HepG2 (cell line): ENCODE data around the gene CHM. TPM values are rescaled to one million over a fixed set of nuclear protein-coding genes. Genes with fewer than 3 reads are reported as not detected.

Experiments used
- ATAC-seq: fragments of 200-7000 bp; cut with Tn5 transposase; 3 replicates; pipeline ENCODE4 v1.9.1; 2020; ENCODE audit warnings: mild to moderate bottlenecking, moderate library complexity
- BruUV-seq: library from RNA; stranded (reverse); fragments of 400-500 nt; replicated peaks from 2 replicates; lab custom pipeline; 2021; lab: Mats Ljungman, UMichigan
- CTCF ChIA-PET: fragments of 300-600 bp; formaldehyde crosslinking; extraction: SDS; loops from one replicate; lab custom pipeline; 2021; ENCODE audit warnings: low total read pairs, inconsistent platforms, low intra/inter-chr PET ratio; lab: Yijun Ruan, JAX
- POLR2A ChIA-PET: fragments of 350-600 bp; sonication (Branson Sonifier 250); formaldehyde crosslinking; loops from one replicate; lab custom pipeline; 2020; ENCODE audit warnings: antibody characterized with exemption, inconsistent platforms; lab: Yijun Ruan, JAX
- DNase-seq: peaks from one replicate; pipeline ENCODE4 v3.0.0-alpha.2; 2015; ENCODE audit warnings: low spot score
- FAIRE-seq: peaks from 3 replicates; lab custom pipeline; 2011; peaks lifted over from hg19 to GRCh38; lab: Jason Lieb, UNC
- H2AFZ ChIP-seq: one replicate; pipeline ENCODE4 v1.6.1; 2011; ENCODE audit warnings: low read length, inconsistent platforms
- H3K27ac ChIP-seq: fragments of 300-600 bp; 3 replicates; pipeline ENCODE4 v1.8.0; 2011; ENCODE audit warnings: mixed run types, mild to moderate bottlenecking, mixed read lengths, low read length, inconsistent platforms; ENCODE audit not compliant: insufficient read depth; ENCODE audit errors: extremely low read length
- H3K27me3 ChIP-seq, 2 experiments: fragments of 200-600 bp in 1 of 2; 2 replicates in 1 of 2; 3 replicates in 1 of 2; pipeline versions ENCODE4 v1.6.0 to v1.8.0; 2011; ENCODE audit warnings: low read length in 2 of 2, mild to moderate bottlenecking in 2 of 2, moderate library complexity in 2 of 2, inconsistent platforms in 1 of 2; ENCODE audit not compliant: insufficient read depth in 2 of 2, control insufficient read depth in 1 of 2
- H3K36me3 ChIP-seq, 2 experiments: fragments of 200-600 bp in 1 of 2; replicated peaks in 1 of 2; 2 replicates in 1 of 2; 3 replicates in 1 of 2; pipeline versions ENCODE4 v1.5.1 to v1.8.0; 2011; ENCODE audit warnings: low read length in 2 of 2, inconsistent platforms in 1 of 2; ENCODE audit not compliant: insufficient read depth in 2 of 2, control insufficient read depth in 1 of 2
- H3K4me1 ChIP-seq: 2 replicates; pipeline ENCODE4 v1.5.1; 2012; ENCODE audit warnings: low read length, inconsistent platforms; ENCODE audit not compliant: insufficient read depth
- H3K4me2 ChIP-seq: 2 replicates; pipeline ENCODE4 v1.6.0; 2011; ENCODE audit warnings: low read depth, low read length, inconsistent platforms
- H3K4me3 ChIP-seq, 3 experiments: fragments of 200-600 bp in 1 of 3; sonication (generic), shearing (Covaris generic) in 1 of 3; replicated peaks in 1 of 3; 2 replicates each; pipeline ENCODE4 v1.5.1; 2011 to 2016; ENCODE audit warnings: low read length in 3 of 3, inconsistent platforms in 2 of 3, low read depth in 2 of 3, mild to moderate bottlenecking in 2 of 3, control low read depth in 1 of 3, mixed read lengths in 1 of 3; ENCODE audit not compliant: insufficient read depth in 1 of 3
- H3K79me2 ChIP-seq: one replicate; pipeline ENCODE4 v1.6.1; 2011; ENCODE audit warnings: low read length, inconsistent platforms; ENCODE audit not compliant: insufficient read depth
- H3K9ac ChIP-seq: 2 replicates; pipeline ENCODE4 v1.6.0; 2011; ENCODE audit warnings: mild to moderate bottlenecking, low read depth, low read length, inconsistent platforms; ENCODE audit not compliant: insufficient read depth
- H3K9me3 ChIP-seq: 2 replicates; pipeline ENCODE4 v1.5.1; 2012; ENCODE audit warnings: mild to moderate bottlenecking, low read length
- H4K20me1 ChIP-seq: 2 replicates; pipeline ENCODE4 v1.6.0; 2011; ENCODE audit warnings: inconsistent platforms, mild to moderate bottlenecking, low read length, moderate library complexity; ENCODE audit not compliant: insufficient read depth
- AKNA ChIP-seq: sonication (generic); formaldehyde crosslinking; IDR thresholded peaks from 2 replicates; pipeline ENCODE4 v1.4.0; 2020; ENCODE audit warnings: missing genetic modification reagents, borderline replicate concordance
- BRF2 ChIP-seq: sonication (generic); formaldehyde crosslinking; IDR thresholded peaks from 2 replicates; pipeline ENCODE4 v1.8.1; 2022; ENCODE audit warnings: mild to moderate bottlenecking, missing genetic modification reagents
- CENPT ChIP-seq: sonication (generic); formaldehyde crosslinking; IDR thresholded peaks from 2 replicates; pipeline ENCODE4 v1.8.0; 2022; ENCODE audit warnings: low read depth, mild to moderate bottlenecking, moderate library complexity, missing genetic modification reagents
- HMGXB4 ChIP-seq, 2 experiments: sonication (generic) in 1 of 2; formaldehyde crosslinking in 1 of 2; IDR thresholded peaks; 2 replicates each; pipeline versions ENCODE4 v1.4.0 to v1.6.1; 2018 to 2020; ENCODE audit warnings: missing genetic modification reagents in 2 of 2, borderline replicate concordance in 1 of 2, low read depth in 1 of 2, mild to moderate bottlenecking in 1 of 2, missing biosample characterization in 1 of 2
- KLF9 ChIP-seq: IDR thresholded peaks from 2 replicates; pipeline ENCODE4 v1.6.1; 2016; ENCODE audit warnings: low read depth
- SAP130 ChIP-seq: IDR thresholded peaks from 2 replicates; pipeline ENCODE4 v1.6.1; 2016; ENCODE audit warnings: low read depth
- TCF12 ChIP-seq, 2 experiments: fragments of 450-650 bp in 1 of 2; sonication (generic) in 1 of 2; formaldehyde crosslinking in 1 of 2; IDR thresholded peaks; 2 replicates each; pipeline versions ENCODE4 v1.6.1 to v1.8.0; 2017 to 2022; ENCODE audit warnings: antibody characterized with exemption in 1 of 2, mild to moderate bottlenecking in 1 of 2, missing genetic modification reagents in 1 of 2, moderate library complexity in 1 of 2
- ZNF281 ChIP-seq: sonication (generic); formaldehyde crosslinking; IDR thresholded peaks from 2 replicates; pipeline ENCODE4 v1.4.0; 2020; ENCODE audit warnings: missing genetic modification reagents, borderline replicate concordance
- in situ Hi-C: cut with HindIII; loops from 2 replicates; pipeline ENCODE4 v1.10.0; 2017; ENCODE audit warnings: low pct_unique_long_range_greater_than_20kb; ENCODE audit not compliant: extremely low pct_ligation_motif_present
- intact Hi-C: fragments of 100-400 bp; cut with micrococcal nuclease; formaldehyde crosslinking; loops from one replicate; pipeline ENCODE4 v1.10.0; 2022; ENCODE audit not compliant: unreplicated experiment
- polyA plus RNA-seq, 8 experiments: library from polyadenylated mRNA; depleted of rRNA in 3 of 8; stranded (reverse) in 7 of 8; unstranded in 1 of 8; fragments of >200 nt; fragmentation: Illumina TruSeq in 4 of 8; extraction: Trizol in 4 of 8; gene quantifications; 2 replicates each; pipeline versions ENCODE4 v1.2.1 to v1.2.3, GENCODE V29; 2011 to 2016; ENCODE audit warnings: low read depth in 4 of 8, missing spikeins in 1 of 8, mixed read lengths in 1 of 8; ENCODE audit not compliant: insufficient read depth in 1 of 8
- total RNA-seq, 5 experiments: library from RNA; depleted of rRNA; stranded (reverse); fragments of >200 nt; fragmentation: Illumina TruSeq; extraction: Trizol; gene quantifications; 2 replicates each; pipeline ENCODE4 v1.2.3, GENCODE V29; 2016; ENCODE audit warnings: low read depth in 1 of 5

CHM gene
- total and polyA plus RNA-seq, 2 of the 13 experiments (the other 11 are each of a cell fraction or from before 2014, with no cell fraction given) = 15.1 to 15.5 TPM

- TF ChIP-seq KLF9 (CRISPR knock-in tag) (no peak), TCF12 (IDR thresholded peaks at IDR 0.05) (no peak), TCF12 (CRISPR knock-in tag; IDR thresholded peaks at IDR 0.05) (no peak), ZNF281 (CRISPR knock-in tag) (no peak), AKNA (CRISPR knock-in tag) (no peak)
These were observed 182.0 kb downstream of the CHM start (continued) for GRCh38 chrX:85865324-85865723.

GRCh38 chrX:85859426-85859825, 187.9 kb downstream of the CHM start:
- H3K9ac ChIP-seq = no peak overlapping the region
- no peak for ATAC-seq
- no peak for FAIRE-seq
- no peak overlapping the region for H3K4me3 ChIP-seq
- no peaks in the 10 kb centered on the region for H3K36me3 ChIP-seq
- H3K79me2 ChIP-seq = no peaks in the 10 kb centered on the region
- H3K4me1 ChIP-seq = no peaks in the 10 kb centered on the region
- ChIA-PET POLR2A (no interaction called here), CTCF (no interaction called here)
- BruUV-seq = no TSS peak
- H3K4me2 ChIP-seq = no peak overlapping the region
- in situ Hi-C loops (loop anchor here (25.0 kb wide), 1 partner anchor 203 kb away; no protein-coding TSS in a partner anchor), intact Hi-C loops (loop anchor here (10.0 kb wide), 1 partner anchor 245 kb away; no protein-coding TSS in a partner anchor)
- H2AFZ ChIP-seq = no peak overlapping the region
- DNase-seq = no peak
- no peaks in the 10 kb centered on the region for H3K9me3 ChIP-seq
- H3K27ac ChIP-seq = no peak overlapping the region
- H3K27me3 ChIP-seq = no peaks in the 10 kb centered on the region
- H4K20me1 ChIP-seq = no peaks in the 10 kb centered on the region
- TF ChIP-seq SAP130 (CRISPR knock-in tag) = no peak
- TF ChIP-seq HMGXB4 (CRISPR knock-in tag; IDR thresholded peaks at IDR 0.05; ENCODE audit: borderline replicate concordance in 1 of 2, low read depth in 1 of 2) = no peak
- TF ChIP-seq BRF2 (CRISPR knock-in tag) = no peak
- no peak for TF ChIP-seq CENPT (CRISPR knock-in tag)
